BE2C (cell line): ENCODE data around the gene USP40.

Source experiments
- DNase-seq: peaks from one replicate; pipeline ENCODE4 v3.0.0-alpha.2; 2020
- H3K27me3 ChIP-seq: fragments of 250-450 bp; sonication (Bioruptor Pico); 2 replicates; pipeline ENCODE4 v1.5.1; 2020; ENCODE audit warnings: mild to moderate bottlenecking
- H3K36me3 ChIP-seq: fragments of 250-450 bp; sonication (Bioruptor Pico); 2 replicates; pipeline ENCODE4 v1.5.1; 2020; ENCODE audit warnings: mild to moderate bottlenecking
- H3K4me1 ChIP-seq: fragments of 250-450 bp; sonication (Bioruptor Pico); 2 replicates; pipeline ENCODE4 v1.5.1; 2020
- H3K4me3 ChIP-seq: 2 replicates; pipeline ENCODE4 v1.5.1; 2011; ENCODE audit warnings: low read depth, low read length
- H3K9me3 ChIP-seq: fragments of 250-450 bp; sonication (Bioruptor Pico); 2 replicates; pipeline ENCODE4 v1.5.1; 2020
- CTCF ChIP-seq: IDR thresholded peaks from 2 replicates; pipeline ENCODE4 v1.5.1; 2012; ENCODE audit warnings: mild to moderate bottlenecking, low read depth, low read length

USP40 gene

GRCh38 chr2:233426619-233427342 is 139.8 kb downstream of the USP40 start:
- no peaks in the 10 kb centered on the region for H3K4me1 ChIP-seq
- TF ChIP-seq CTCF = no peak
- H3K4me3 ChIP-seq = no peak overlapping the region
- H3K9me3 ChIP-seq = no peaks in the 10 kb centered on the region
- H3K36me3 ChIP-seq = no peaks in the 10 kb centered on the region
- no peak for DNase-seq
- H3K27me3 ChIP-seq = no peaks in the 10 kb centered on the region
